Transverse colon (tissue), 4 donors: ENCODE data around the gene HAL.

Source experiments
- CTCF ChIP-seq, 5 experiments: fragments of 200-600 bp in 3 of 5; fragments of 450-650 bp in 2 of 5; sonication (generic) in 3 of 5; IDR thresholded peaks; 1 replicate in 2 of 5; 2 replicates in 3 of 5; pipeline ENCODE4 v1.5.1; 2016 to 2017; ENCODE audit warnings: antibody characterized with exemption in 5 of 5, inconsistent platforms in 3 of 5, mild to moderate bottlenecking in 2 of 5, moderate library complexity in 1 of 5
- POLR2A ChIP-seq: fragments of 450-650 bp; IDR thresholded peaks from one replicate; pipeline ENCODE4 v1.6.1; 2016; ENCODE audit warnings: antibody characterized with exemption, mild to moderate bottlenecking, moderate library complexity
- POLR2AphosphoS5 ChIP-seq, 3 donors: sonication (generic); formaldehyde crosslinking; IDR thresholded peaks; one replicate each; pipeline ENCODE4 v1.6.1; 2016; ENCODE audit warnings: antibody characterized with exemption in 3 of 3

- TF ChIP-seq CTCF (IDR thresholded peaks at IDR 0.05): no peak
- no peak for TF ChIP-seq POLR2A
- no peak for TF ChIP-seq POLR2AphosphoS5 (IDR thresholded peaks at IDR 0.05)
These were observed 49.4 kb upstream of the HAL start for GRCh38 chr12:96045566-96045965.
